Measurements from ENCODE around the gene PLXND1. TPM values are rescaled to one million over a fixed set of nuclear protein-coding genes. Genes with fewer than 3 reads are reported as not detected.

PLXND1 gene
- total RNA-seq, 1 experiment from 2014 or later: 47.3 TPM

- no peak overlapping the region for H2AFZ ChIP-seq (ENCODE audit: low read depth, low read length, poor library complexity, severe bottlenecking)
- TF ChIP-seq YY1 (IDR thresholded peaks at IDR 0.05; ENCODE audit: extremely low read depth, insufficient replicate concordance, low read depth, low read length) (no peak), ELF1 (IDR thresholded peaks at IDR 0.05; ENCODE audit: borderline replicate concordance, low read depth) (no peak), TCF7L2 (IDR thresholded peaks at IDR 0.05; ENCODE audit: borderline replicate concordance, extremely low read depth, insufficient read depth, insufficient read length) (no peak)
- no peak for ATAC-seq
- H3K27ac ChIP-seq (ENCODE audit: low read depth, low read length): no peak overlapping the region; the same call in 1 of the 2 replicates
- ChIA-PET POLR2A (no interaction called here), RAD21 (ENCODE audit: low non-redundant PET in 1 of 2, low total read pairs in 2 of 2, uncharacterized antibody in 2 of 2, unreplicated experiment in 2 of 2) (no interaction called here), CTCF (no interaction called here)
- H3K4me3 ChIP-seq (replicated peaks in 1 of 2; ENCODE audit: low read depth in 1 of 2, low read length in 2 of 2): no peak overlapping the region
- H3K9me2 ChIP-seq (ENCODE audit: insufficient read depth): no peaks in the 10 kb centered on the region
- no peaks in the 10 kb centered on the region for H4K20me1 ChIP-seq (ENCODE audit: insufficient read depth)
- no peak overlapping the region for H3K4me2 ChIP-seq (ENCODE audit: low read length)
- H3K79me2 ChIP-seq (ENCODE audit: insufficient read depth, low read length): peaks cover 32% of the 10 kb centered on the region
- no TSS peak for BruUV-seq (replicated peaks)
- no peak overlapping the region for H3K9ac ChIP-seq (ENCODE audit: low read length)
- intact Hi-C loops (cut with micrococcal nuclease): no loop called here
- H3K36me3 ChIP-seq (ENCODE audit: control insufficient read depth in 1 of 2, insufficient read depth in 2 of 2, low read length in 2 of 2): no peaks in the 10 kb centered on the region
- no peak for DNase-seq (ENCODE audit: low read depth, low spot score)
- no peaks in the 10 kb centered on the region for H3K9me3 ChIP-seq (ENCODE audit: control insufficient read depth in 1 of 2, insufficient read depth in 1 of 2, low read depth in 1 of 2, low read length in 2 of 2)
- peaks cover 0 to 10% of the 10 kb centered on the region in 2 experiments; a peak in 2 of 4 replicates for H3K4me1 ChIP-seq (ENCODE audit: control insufficient read depth in 1 of 2, insufficient read depth in 2 of 2, low read length in 2 of 2)
- no peaks in the 10 kb centered on the region for H3K27me3 ChIP-seq (ENCODE audit: insufficient read depth, low read length)
Observed at GRCh38 chr3:129596194-129597086, 10.0 kb downstream of the PLXND1 start.

GRCh38 chr3:129595544-129596193, 10.8 kb downstream of the PLXND1 start:
- ATAC-seq: no peak
- Histone ChIP-seq H4K20me1 (ENCODE audit: insufficient read depth) (no peaks in the 10 kb centered on the region), H3K36me3 (ENCODE audit: control insufficient read depth in 1 of 2, insufficient read depth in 2 of 2, low read length in 2 of 2) (no peaks in the 10 kb centered on the region), H3K9me2 (ENCODE audit: insufficient read depth) (no peaks in the 10 kb centered on the region), H3K9me3 (ENCODE audit: control insufficient read depth in 1 of 2, insufficient read depth in 1 of 2, low read depth in 1 of 2, low read length in 2 of 2) (no peaks in the 10 kb centered on the region), H3K4me1 (ENCODE audit: control insufficient read depth in 1 of 2, insufficient read depth in 2 of 2, low read length in 2 of 2) (peaks cover 0 to 10% of the 10 kb centered on the region in 2 experiments; a peak in 2 of 4 replicates), H3K79me2 (ENCODE audit: insufficient read depth, low read length) (peaks cover 29% of the 10 kb centered on the region), H3K27me3 (ENCODE audit: insufficient read depth, low read length) (no peaks in the 10 kb centered on the region), H2AFZ (ENCODE audit: low read depth, low read length, poor library complexity, severe bottlenecking) (no peak overlapping the region), H3K4me3 (replicated peaks in 1 of 2; ENCODE audit: low read depth in 1 of 2, low read length in 2 of 2) (no peak overlapping the region), H3K27ac (ENCODE audit: low read depth, low read length) (no peak overlapping the region), H3K4me2 (ENCODE audit: low read length) (no peak overlapping the region), H3K9ac (ENCODE audit: low read length) (no peak overlapping the region)
- no peak for DNase-seq (ENCODE audit: low read depth, low spot score)
- BruUV-seq (replicated peaks): no TSS peak
- POLR2A ChIA-PET: no interaction called here
- RAD21 ChIA-PET (ENCODE audit: low non-redundant PET in 1 of 2, low total read pairs in 2 of 2, uncharacterized antibody in 2 of 2, unreplicated experiment in 2 of 2): no interaction called here
- intact Hi-C loops (cut with micrococcal nuclease): no loop called here
- CTCF ChIA-PET: no interaction called here
- TF ChIP-seq TCF7L2 (IDR thresholded peaks at IDR 0.05; ENCODE audit: borderline replicate concordance, extremely low read depth, insufficient read depth, insufficient read length): no peak
- no peak for TF ChIP-seq POLR2AphosphoS5 (IDR thresholded peaks at IDR 0.05; ENCODE audit: low read depth, low read length)
- TF ChIP-seq CEBPB (IDR thresholded peaks at IDR 0.05; ENCODE audit: low read depth): no peak
- TF ChIP-seq EZH2phosphoT487 (IDR thresholded peaks at IDR 0.05; ENCODE audit: borderline replicate concordance): no peak
- no peak for TF ChIP-seq ZFX (IDR thresholded peaks at IDR 0.05)
- no peak for TF ChIP-seq JUND (IDR thresholded peaks at IDR 0.05)
- no peak for TF ChIP-seq ZBTB33 (IDR thresholded peaks at IDR 0.05; ENCODE audit: extremely low read depth, insufficient replicate concordance, low read length)
- TF ChIP-seq ATF3 (IDR thresholded peaks at IDR 0.05): no peak
- TF ChIP-seq REST (IDR thresholded peaks at IDR 0.05; ENCODE audit: low read depth): no peak

All from HCT116 (cell line).